Panc1 (cell line): Measurements from ENCODE around the gene UBA52. TPM values are rescaled to one million over a fixed set of nuclear protein-coding genes. Genes with fewer than 3 reads are reported as not detected.

ENCODE experiments used
- ATAC-seq: fragments of 200-7000 bp; cut with Tn5 transposase; 2 replicates; pipeline ENCODE4 v1.9.1; 2020; ENCODE audit warnings: mild to moderate bottlenecking, moderate library complexity
- BruUV-seq: library from RNA; stranded (reverse); fragments of 400-500 nt; replicated peaks from 2 replicates; lab custom pipeline; 2021; lab: Mats Ljungman, UMichigan
- CTCF ChIA-PET: fragments of 300-600 bp; sonication (Branson Sonifier 250); formaldehyde crosslinking; loops from one replicate; lab custom pipeline; 2022; ENCODE audit warnings: antibody characterized with exemption; lab: Charles Lee
- POLR2A ChIA-PET: fragments of 300-600 bp; sonication (Branson Sonifier 250); formaldehyde crosslinking; loops from one replicate; lab custom pipeline; 2022; ENCODE audit warnings: antibody characterized with exemption; lab: Charles Lee
- DNase-seq: peaks from one replicate; pipeline ENCODE4 v3.0.0-alpha.2; 2010; ENCODE audit warnings: low read depth, low spot score
- H3K27ac ChIP-seq: 2 replicates; pipeline ENCODE4 v1.5.1; 2011; ENCODE audit warnings: mild to moderate bottlenecking, low read length, inconsistent platforms
- H3K27me3 ChIP-seq: fragments of 200-500 bp; sonication (Bioruptor generic); 2 replicates; pipeline ENCODE4 v1.6.0; 2014; ENCODE audit warnings: low read length, inconsistent platforms; ENCODE audit not compliant: control insufficient read depth, insufficient read depth
- H3K36me3 ChIP-seq: fragments of 200-500 bp; sonication (Bioruptor generic); 2 replicates; pipeline ENCODE4 v1.5.1; 2014; ENCODE audit warnings: inconsistent platforms, mild to moderate bottlenecking, low read length, moderate library complexity; ENCODE audit not compliant: control insufficient read depth, insufficient read depth
- H3K4me1 ChIP-seq: 2 replicates; pipeline ENCODE4 v1.5.1; 2011; ENCODE audit warnings: inconsistent platforms, mild to moderate bottlenecking, low read length, moderate library complexity; ENCODE audit not compliant: control insufficient read depth, insufficient read depth
- H3K4me3 ChIP-seq, 2 experiments: 2 replicates each; pipeline ENCODE4 v1.5.1; 2011 to 2012; ENCODE audit warnings: low read depth in 2 of 2, low read length in 2 of 2, mild to moderate bottlenecking in 2 of 2, inconsistent platforms in 1 of 2, moderate library complexity in 1 of 2
- H3K9me3 ChIP-seq: fragments of 200-500 bp; sonication (Bioruptor generic); 2 replicates; pipeline ENCODE4 v1.5.1; 2014; ENCODE audit warnings: low read depth, mild to moderate bottlenecking, inconsistent platforms, low read length, moderate library complexity; ENCODE audit not compliant: control insufficient read depth, insufficient read depth
- CTCF ChIP-seq: fragments of 450-650 bp; IDR thresholded peaks from 2 replicates; pipeline ENCODE4 v1.5.1; 2017; ENCODE audit warnings: mild to moderate bottlenecking
- POLR2AphosphoS5 ChIP-seq: IDR thresholded peaks from 2 replicates; pipeline ENCODE4 v1.6.1; 2012; ENCODE audit warnings: mild to moderate bottlenecking, low read depth, low read length, moderate library complexity
- REST ChIP-seq, 2 experiments: IDR thresholded peaks; 2 replicates each; pipeline ENCODE4 v1.6.1; 2011 to 2012; ENCODE audit warnings: low read depth in 2 of 2, control low read depth in 1 of 2, low read length in 1 of 2, mild to moderate bottlenecking in 1 of 2, moderate library complexity in 1 of 2; ENCODE audit not compliant: insufficient read depth in 1 of 2
- SIN3A ChIP-seq: IDR thresholded peaks from 2 replicates; pipeline ENCODE4 v1.6.1; 2012; ENCODE audit warnings: low read depth, mild to moderate bottlenecking, low read length, moderate library complexity, borderline replicate concordance; ENCODE audit not compliant: insufficient read depth
- TCF7L2 ChIP-seq: IDR thresholded peaks from 2 replicates; pipeline ENCODE4 v1.6.1; 2011; ENCODE audit warnings: mild to moderate bottlenecking, low read depth, low read length, inconsistent platforms
- in situ Hi-C: cut with HindIII; loops from 2 replicates; pipeline ENCODE4 v1.10.0; 2016; ENCODE audit warnings: low sequenced_read_pairs, low pct_unique_long_range_greater_than_20kb
- intact Hi-C: fragments of 100-400 bp; cut with micrococcal nuclease; formaldehyde crosslinking; loops from one replicate; pipeline ENCODE4 v1.10.0; 2022; ENCODE audit not compliant: unreplicated experiment
- total RNA-seq: library from RNA; stranded (reverse); gene quantifications from one replicate; pipeline ENCODE4 v1.2.1, GENCODE V29; 2021; ENCODE audit not compliant: unreplicated experiment

UBA52 gene
- total RNA-seq, 1 experiment from 2014 or later, result 907 TPM

GRCh38 chr19:18588611-18589379 lies 17.1 kb downstream of the UBA52 start, which contains the start of gene REX1BD:
Gene REX1BD (plus strand): TSS chr19:18588798. CDS start chr19:18588802, 4 bp downstream.
- DNase-seq (no peak), ATAC-seq (peak; percentile 84)
- intact Hi-C loops (no loop called here), in situ Hi-C loops (no loop called here)
- TF ChIP-seq POLR2AphosphoS5 (no peak; the same call in 1 of the 2 replicates), TCF7L2 (no peak), REST (IDR thresholded peaks at IDR 0.05; ENCODE audit: insufficient read depth in 1 of 2, low read depth in 2 of 2, low read length in 1 of 2) (0 out of 4 replicates have a peak, but pooled peaks of 1 of the 2 experiments have one; percentile 19), SIN3A (0 out of 2 replicates have a peak, but pooled peaks have one; percentile 49), CTCF (peak; percentile 92)
- H3K9me3 ChIP-seq, result no peaks in the 10 kb centered on the region
- peak within 1 kb of the TSS; percentile 76 for H3K27ac ChIP-seq
- no peaks in the 10 kb centered on the region for H3K4me1 ChIP-seq
- no peaks in the 10 kb centered on the region; the same call in 1 of the 2 replicates for H3K36me3 ChIP-seq
- no peaks in the 10 kb centered on the region for H3K27me3 ChIP-seq
- no TSS peak for BruUV-seq
- peak within 1 kb of the TSS; percentile 65 to 70 for H3K4me3 ChIP-seq
- ChIA-PET POLR2A (no interaction called here), CTCF (interaction anchor here (0.6 to 1.5 kb wide), 7 partner anchors 8 to 283 kb away, joined by 3 to 12 read pairs (median 4); no protein-coding TSS in a partner anchor)

GRCh38 chr19:18589380-18590272 lies 18.0 kb downstream of the UBA52 start:
- Histone ChIP-seq H3K27me3 (no peaks in the 10 kb centered on the region), H3K9me3 (no peaks in the 10 kb centered on the region), H3K4me3 (peak overlapping the region; percentile 65 to 70), H3K4me1 (no peaks in the 10 kb centered on the region), H3K36me3 (no peaks in the 10 kb centered on the region; the same call in 1 of the 2 replicates), H3K27ac (peak overlapping the region; percentile 76)
- ChIA-PET CTCF (interaction anchor here (0.6 to 1.5 kb wide), 7 partner anchors 9 to 429 kb away, joined by 3 to 12 read pairs (median 5); no protein-coding TSS in a partner anchor), POLR2A (no interaction called here)
- intact Hi-C loops (loop anchor here (5.0 to 10.0 kb wide), 2 partner anchors 85 to 258 kb away; no protein-coding TSS in a partner anchor), in situ Hi-C loops (no loop called here)
- TF ChIP-seq REST (IDR thresholded peaks at IDR 0.05; ENCODE audit: insufficient read depth in 1 of 2, low read depth in 2 of 2, low read length in 1 of 2) (no peak), TCF7L2 (no peak), CTCF (no peak), SIN3A (no peak), POLR2AphosphoS5 (no peak)
- peak; percentile 67 for ATAC-seq
- peak; percentile 50 for DNase-seq
- BruUV-seq, result no TSS peak
